ENCODE results near the gene FOXN1. TPM values are rescaled to one million over a fixed set of nuclear protein-coding genes. Genes with fewer than 3 reads are reported as not detected.

FOXN1 gene
- total and polyA plus RNA-seq, 2 of the 4 experiments (the other 2 are of a cell fraction): not detected

GRCh38 chr17:28579526-28579925 lies 73.4 kb downstream of the FOXN1 start:
- Histone ChIP-seq H3K14ac (replicated peaks; ENCODE audit: low read depth, low read length) (no peak overlapping the region), H3K18ac (ENCODE audit: low read depth, low read length) (no peak overlapping the region), H2AFZ (replicated peaks; ENCODE audit: low read length, poor library complexity) (no peak overlapping the region), H3K27ac (ENCODE audit: insufficient read depth, low read length) (no peak overlapping the region), H4K8ac (ENCODE audit: low read depth in 2 of 2, low read length in 2 of 2) (no peak overlapping the region), H3K4me1 (ENCODE audit: control insufficient read depth, insufficient read depth, low read length) (peaks cover 6% of the 10 kb centered on the region; the same call in 1 of the 2 replicates), H3K4me2 (ENCODE audit: low read depth, low read length) (no peak overlapping the region), H3K4me3 (ENCODE audit: insufficient read depth, low read depth, low read length) (no peak overlapping the region), H3K36me3 (ENCODE audit: control insufficient read depth, insufficient read depth, low read length) (peaks cover 20% of the 10 kb centered on the region), H2BK120ac (ENCODE audit: low read depth, low read length) (no peak overlapping the region), H4K91ac (ENCODE audit: insufficient read depth, low read depth, low read length) (no peak overlapping the region), H2BK5ac (ENCODE audit: low read depth, low read length, poor library complexity, severe bottlenecking) (no peak overlapping the region), H3K23ac (ENCODE audit: low read depth, low read length) (no peak overlapping the region), H3K56ac (ENCODE audit: extremely low read depth, insufficient read depth, low read length) (no peak overlapping the region), H2AK9ac (replicated peaks; ENCODE audit: low read depth, low read length, poor library complexity) (no peak overlapping the region), H3K9me1 (ENCODE audit: insufficient read depth, low read length) (peaks cover 11% of the 10 kb centered on the region), H2BK20ac (ENCODE audit: low read depth, low read length) (no peak overlapping the region), H2AK5ac (ENCODE audit: low read depth, low read length) (no peak overlapping the region), H3K79me1 (ENCODE audit: low read depth in 1 of 2, low read length in 2 of 2) (peaks cover 4 to 11% of the 10 kb centered on the region in 2 experiments; a peak in 2 of 4 replicates), H3K27me3 (ENCODE audit: control insufficient read depth, insufficient read depth, low read length) (no peaks in the 10 kb centered on the region), H3K4ac (ENCODE audit: low read depth, low read length) (no peak overlapping the region), H2BK15ac (ENCODE audit: low read depth, low read length) (no peak overlapping the region), H4K5ac (ENCODE audit: low read depth, low read length) (no peak overlapping the region), H3K9me3 (ENCODE audit: control insufficient read depth, insufficient read depth, low read length) (no peaks in the 10 kb centered on the region), H4K20me1 (ENCODE audit: insufficient read depth, low read length) (no peaks in the 10 kb centered on the region), H3K9ac (ENCODE audit: low read depth, low read length) (no peak overlapping the region)
- ATAC-seq (ENCODE audit: low read depth) (no peak), DNase-seq (no peak)
- ChIA-PET POLR2A (ENCODE audit: unreplicated experiment) (no interaction called here), CTCF (no interaction called here)
- dilution Hi-C loops (cut with HindIII; ENCODE audit: low sequenced_read_pairs, unreplicated experiment) (no loop called here), in situ Hi-C loops (cut with MboI; ENCODE audit: low sequenced_read_pairs) (no loop called here), intact Hi-C loops (cut with micrococcal nuclease) (no loop called here)
- no TSS peak for BruUV-seq (replicated peaks)
- TF ChIP-seq FOS (IDR thresholded peaks at IDR 0.05; ENCODE audit: low read depth, low read length) (no peak), MAFK (IDR thresholded peaks at IDR 0.05; ENCODE audit: low read depth, low read length) (no peak), BHLHE40 (IDR thresholded peaks at IDR 0.05; ENCODE audit: low read depth, low read length) (no peak), NFE2L2 (IDR thresholded peaks at IDR 0.05; ENCODE audit: low read depth, low read length) (no peak), MAZ (IDR thresholded peaks at IDR 0.05; ENCODE audit: borderline replicate concordance, low read depth, low read length) (no peak), CEBPB (IDR thresholded peaks at IDR 0.05; ENCODE audit: low read depth, low read length) (no peak), ELK1 (IDR thresholded peaks at IDR 0.05; ENCODE audit: borderline replicate concordance, low read depth, low read length) (no peak), RCOR1 (IDR thresholded peaks at IDR 0.05; ENCODE audit: insufficient replicate concordance, low read length) (no peak), CTCF (conservative IDR thresholded peaks at IDR 0.05; ENCODE audit: low read depth, low read length) (no peak), RFX5 (IDR thresholded peaks at IDR 0.05; ENCODE audit: low read depth, low read length) (no peak), MXI1 (IDR thresholded peaks at IDR 0.05; ENCODE audit: borderline replicate concordance, low read depth, low read length) (no peak), RAD21 (IDR thresholded peaks at IDR 0.05; ENCODE audit: low read length) (no peak), SMC3 (IDR thresholded peaks at IDR 0.05; ENCODE audit: low read depth, low read length) (no peak), CHD1 (IDR thresholded peaks at IDR 0.05; ENCODE audit: low read depth, low read length) (no peak), USF2 (IDR thresholded peaks at IDR 0.05; ENCODE audit: low read depth, low read length) (no peak), POLR2A (IDR thresholded peaks at IDR 0.05; ENCODE audit: low read depth, low read length) (no peak)
- 83% methylated on average over 2 of the region's 4 CpGs; no CpG with 5 or more reads in 1 of the 2 experiments for WGBS, 2 experiments (ENCODE audit: extremely low coverage in 2 of 2, insufficient read length in 1 of 2)
